CD14-positive monocyte (primary cell): Measurements from ENCODE around the gene KRT12. TPM values are rescaled to one million over a fixed set of nuclear protein-coding genes. Genes with fewer than 3 reads are reported as not detected.

Source experiments
- DNase-seq, 3 donors: peaks; one replicate each; pipeline ENCODE4 v3.0.0-alpha.2; 2011 to 2022
- H2AFZ ChIP-seq: 2 replicates; pipeline ENCODE4 v1.6.0; 2012; ENCODE audit warnings: mild to moderate bottlenecking, low read depth, low read length, inconsistent platforms; ENCODE audit not compliant: insufficient read depth, poor library complexity, severe bottlenecking
- H3K27ac ChIP-seq, 2 donors: 1 replicate in 1 of 2; 2 replicates in 1 of 2; pipeline ENCODE4 v1.5.1; 2012 to 2013; ENCODE audit warnings: low read length in 2 of 2, control low read depth in 1 of 2, inconsistent platforms in 1 of 2, low read depth in 1 of 2, mild to moderate bottlenecking in 1 of 2
- H3K27me3 ChIP-seq, 2 donors: one replicate each; pipeline versions ENCODE4 v1.6.0 to v1.6.1; 2011 to 2013; ENCODE audit warnings: low read length in 2 of 2; ENCODE audit not compliant: control insufficient read depth in 2 of 2, insufficient read depth in 2 of 2
- H3K36me3 ChIP-seq, 2 donors: replicated peaks in 1 of 2; 1 replicate in 1 of 2; 2 replicates in 1 of 2; pipeline versions ENCODE4 v1.5.1 to v1.6.1; 2012 to 2013; ENCODE audit warnings: low read length in 2 of 2, control low read depth in 1 of 2, inconsistent platforms in 1 of 2, mild to moderate bottlenecking in 1 of 2; ENCODE audit not compliant: insufficient read depth in 2 of 2, control insufficient read depth in 1 of 2
- H3K4me1 ChIP-seq, 2 donors: 1 replicate in 1 of 2; 2 replicates in 1 of 2; pipeline versions ENCODE4 v1.5.1 to v1.6.1; 2012 to 2013; ENCODE audit warnings: low read length in 2 of 2, control low read depth in 1 of 2, inconsistent platforms in 1 of 2, mild to moderate bottlenecking in 1 of 2, moderate library complexity in 1 of 2; ENCODE audit not compliant: insufficient read depth in 2 of 2, control insufficient read depth in 1 of 2
- H3K4me2 ChIP-seq: replicated peaks from 2 replicates; pipeline ENCODE3; 2012; ENCODE audit warnings: low read length, moderate library complexity, mild to moderate bottlenecking; ENCODE audit not compliant: poor library complexity, severe bottlenecking; ENCODE audit errors: extremely low read depth
- H3K4me3 ChIP-seq, 3 experiments: fragments of 200-600 bp in 1 of 3; sonication (generic) in 1 of 3; replicated peaks in 1 of 3; 1 replicate in 2 of 3; 2 replicates in 1 of 3; pipeline ENCODE4 v1.5.1; 2011 to 2013; ENCODE audit warnings: low read length in 3 of 3, mild to moderate bottlenecking in 3 of 3, control low read depth in 2 of 3, low read depth in 2 of 3, inconsistent platforms in 1 of 3, moderate library complexity in 1 of 3
- H3K79me2 ChIP-seq: 2 replicates; pipeline ENCODE4 v1.6.0; 2012; ENCODE audit warnings: mild to moderate bottlenecking, control low read depth, inconsistent platforms, low read length, moderate library complexity; ENCODE audit not compliant: insufficient read depth
- H3K9ac ChIP-seq: 2 replicates; pipeline ENCODE4 v1.6.0; 2017; ENCODE audit warnings: low read length, mild to moderate bottlenecking; ENCODE audit not compliant: insufficient read depth, poor library complexity, severe bottlenecking
- H3K9me3 ChIP-seq, 2 donors: replicated peaks in 1 of 2; 1 replicate in 1 of 2; 2 replicates in 1 of 2; pipeline versions ENCODE4 v1.5.1 to v1.6.1; 2012 to 2013; ENCODE audit warnings: low read length in 2 of 2, control low read depth in 1 of 2; ENCODE audit not compliant: control insufficient read depth in 1 of 2, insufficient read depth in 1 of 2
- H4K20me1 ChIP-seq: 2 replicates; pipeline ENCODE4 v1.6.0; 2012; ENCODE audit warnings: mild to moderate bottlenecking, low read length, control low read depth, moderate library complexity; ENCODE audit not compliant: insufficient read depth
- H3K27ac Mint-ChIP-seq, 7 donors: one replicate each; pipeline ENCODE4 v1.8.0; 2020; ENCODE audit warnings: mild to moderate bottlenecking in 7 of 7, mixed read lengths in 7 of 7, moderate library complexity in 6 of 7, inconsistent platforms in 2 of 7
- H3K27me3 Mint-ChIP-seq, 3 donors: one replicate each; pipeline ENCODE4 v1.8.0; 2021 to 2022; ENCODE audit warnings: low read depth in 3 of 3, mild to moderate bottlenecking in 3 of 3, mixed read lengths in 3 of 3, moderate library complexity in 3 of 3, inconsistent platforms in 1 of 3
- H3K36me3 Mint-ChIP-seq, 2 donors: one replicate each; pipeline ENCODE4 v1.8.0; 2020; ENCODE audit warnings: mixed read lengths in 2 of 2, inconsistent platforms in 1 of 2, mild to moderate bottlenecking in 1 of 2
- H3K4me1 Mint-ChIP-seq: one replicate; pipeline ENCODE4 v1.8.0; 2020; ENCODE audit warnings: mild to moderate bottlenecking, mixed read lengths
- H3K4me3 Mint-ChIP-seq, 2 donors: one replicate each; pipeline ENCODE4 v1.8.0; 2020; ENCODE audit warnings: mild to moderate bottlenecking in 2 of 2, mixed read lengths in 2 of 2, moderate library complexity in 1 of 2
- H3K9me3 Mint-ChIP-seq, 7 donors: one replicate each; pipeline ENCODE4 v1.8.0; 2020 to 2022; ENCODE audit warnings: mixed read lengths in 7 of 7, mild to moderate bottlenecking in 6 of 7, moderate library complexity in 6 of 7, inconsistent platforms in 2 of 7
- CTCF ChIP-seq: fragments of 200-600 bp; IDR thresholded peaks from one replicate; pipeline ENCODE4 v1.8.0; 2022; ENCODE audit warnings: antibody characterized with exemption, mild to moderate bottlenecking
- WGBS: methylation state at CpG from one replicate; pipeline ENCODE4 v1.1.5; 2013; ENCODE audit warnings: missing lambda C conversion rate; ENCODE audit not compliant: insufficient coverage; 5-methylcytosine and 5-hydroxymethylcytosine counted together
- intact Hi-C, 2 donors: fragments of 100-400 bp; cut with micrococcal nuclease; formaldehyde crosslinking; loops; one replicate each; pipeline versions ENCODE4 v1.15.0 to v1.15.1; 2023
- polyA plus RNA-seq, 3 donors: library from polyadenylated mRNA; depleted of rRNA in 1 of 3; unstranded in 2 of 3; stranded (reverse) in 1 of 3; fragments of 300-500 nt in 2 of 3; fragments of >200 nt in 1 of 3; fragmentation: Illumina TruSeq in 2 of 3; gene quantifications; 1 replicate in 2 of 3; 2 replicates in 1 of 3; pipeline ENCODE4 v1.2.3, GENCODE V29; 2012 to 2021

Gene KRT12
- polyA plus RNA-seq, 3 donors: not detected

- H3K4me2 ChIP-seq: no peak within 1 kb of the TSS
- 92% methylated on average over 20 of the region's 23 CpGs for WGBS
- H3K9me3 Mint-ChIP-seq: peaks cover 0 to 2% (median 0%) of the 10 kb centered on the region in 7 donors
- H3K9me3 ChIP-seq: no peaks in the 10 kb centered on the region
- peak within 1 kb of the TSS in 1 of 2 donors; percentile 27 for H3K4me3 Mint-ChIP-seq
- H3K4me3 ChIP-seq: no peak within 1 kb of the TSS
- DNase-seq: no peak
- H3K27ac ChIP-seq: no peak within 1 kb of the TSS
- no peaks in the 10 kb centered on the region for H4K20me1 ChIP-seq
- H3K9ac ChIP-seq: no peak within 1 kb of the TSS
- no peaks in the 10 kb centered on the region for H3K4me1 ChIP-seq
- H2AFZ ChIP-seq: no peak within 1 kb of the TSS
- H3K36me3 ChIP-seq: no peaks in the 10 kb centered on the region
- intact Hi-C loops: no loop called here
- peaks cover 11 to 19% of the 10 kb centered on the region in 2 donors for H3K27me3 ChIP-seq
- no peaks in the 10 kb centered on the region for H3K79me2 ChIP-seq
- no peaks in the 10 kb centered on the region for H3K4me1 Mint-ChIP-seq
- TF ChIP-seq CTCF: no peak
- no peaks in the 10 kb centered on the region for H3K36me3 Mint-ChIP-seq
- peaks cover 10 to 40% (median 18%) of the 10 kb centered on the region in 3 donors for H3K27me3 Mint-ChIP-seq
- H3K27ac Mint-ChIP-seq: peak within 1 kb of the TSS in 1 of 7 donors; percentile 35
These were observed 17.9 kb upstream of the KRT12 start, which contains the start of gene KRT20 for GRCh38 chr17:40884708-40885512. KRT20 (minus strand) TSS chr17:40885242; CDS start chr17:40885185, 57 bp downstream.

GRCh38 chr17:40883626-40884334 is 16.8 kb upstream of the KRT12 start:
- peaks cover 11 to 31% (median 15%) of the 10 kb centered on the region in 3 donors for H3K27me3 Mint-ChIP-seq
- H4K20me1 ChIP-seq: no peaks in the 10 kb centered on the region
- 91% methylated on average over 4 of the region's 7 CpGs for WGBS
- no peaks in the 10 kb centered on the region for H3K79me2 ChIP-seq
- intact Hi-C loops: no loop called here
- no peak overlapping the region for H2AFZ ChIP-seq
- H3K9me3 ChIP-seq: no peaks in the 10 kb centered on the region
- no peak overlapping the region for H3K4me3 ChIP-seq
- no peak for DNase-seq
- H3K4me2 ChIP-seq: no peak overlapping the region
- H3K36me3 ChIP-seq: no peaks in the 10 kb centered on the region
- no peak overlapping the region for H3K27ac ChIP-seq
- H3K27me3 ChIP-seq: peaks cover 8 to 14% of the 10 kb centered on the region in 2 donors
- H3K9ac ChIP-seq: no peak overlapping the region
- TF ChIP-seq CTCF: no peak
- no peaks in the 10 kb centered on the region for H3K36me3 Mint-ChIP-seq
- H3K9me3 Mint-ChIP-seq: peaks cover 0 to 2% (median 0%) of the 10 kb centered on the region in 7 donors
- H3K27ac Mint-ChIP-seq: no peak overlapping the region
- no peaks in the 10 kb centered on the region for H3K4me1 ChIP-seq
- H3K4me3 Mint-ChIP-seq: no peak overlapping the region
- H3K4me1 Mint-ChIP-seq: no peaks in the 10 kb centered on the region
